H1 (cell line): Measurements from ENCODE around the gene OSCP1. TPM values are rescaled to one million over a fixed set of nuclear protein-coding genes. Genes with fewer than 3 reads are reported as not detected.
"Not testable (repeated sequence)": the region's sequence is repeated elsewhere in the genome, so short reads cannot be mapped to it uniquely, and the experiment has no call there.

Experiments used
- CTCF ChIA-PET: fragments of 300-600 bp; sonication (Branson Sonifier 250); formaldehyde crosslinking; loops from one replicate; lab custom pipeline; 2021; ENCODE audit not compliant: partially characterized antibody; lab: Charles Lee
- POLR2A ChIA-PET: fragments of 300-600 bp; sonication (Branson Sonifier 250); formaldehyde crosslinking; loops from one replicate; lab custom pipeline; 2021; ENCODE audit warnings: inconsistent platforms; ENCODE audit not compliant: partially characterized antibody; lab: Charles Lee
- DNase-seq, 2 experiments: peaks; one replicate each; pipeline versions ENCODE4 v3.0.0 to v3.0.0-alpha.2; 2010 to 2022; ENCODE audit warnings: low spot score in 2 of 2, low read depth in 1 of 2, mixed read lengths in 1 of 2
- FAIRE-seq: peaks from 2 replicates; lab custom pipeline; 2011; peaks lifted over from hg19 to GRCh38; lab: Jason Lieb, UNC
- H2AFZ ChIP-seq: 2 replicates; pipeline ENCODE4 v1.8.1; 2012; ENCODE audit warnings: low read length, inconsistent platforms
- H2AK5ac ChIP-seq: 2 replicates; pipeline ENCODE4 v1.6.1; 2013; ENCODE audit warnings: low read depth, low read length
- H2BK120ac ChIP-seq: replicated peaks from 2 replicates; pipeline ENCODE3; 2013; ENCODE audit warnings: low read depth, low read length, inconsistent platforms
- H2BK12ac ChIP-seq: 2 replicates; pipeline ENCODE4 v1.6.1; 2013; ENCODE audit warnings: low read depth, low read length
- H2BK15ac ChIP-seq: 2 replicates; pipeline ENCODE4 v1.6.1; 2013; ENCODE audit warnings: low read length
- H2BK20ac ChIP-seq: 2 replicates; pipeline ENCODE4 v1.6.1; 2013; ENCODE audit warnings: low read length
- H2BK5ac ChIP-seq: 2 replicates; pipeline ENCODE4 v1.6.1; 2013; ENCODE audit warnings: low read depth, low read length
- H3K14ac ChIP-seq: 2 replicates; pipeline ENCODE4 v1.6.1; 2013; ENCODE audit warnings: inconsistent platforms; ENCODE audit not compliant: insufficient read length
- H3K18ac ChIP-seq: 2 replicates; pipeline ENCODE4 v1.6.1; 2013; ENCODE audit warnings: low read length; ENCODE audit errors: extremely low read depth
- H3K23ac ChIP-seq: 2 replicates; pipeline ENCODE4 v1.6.1; 2013; ENCODE audit warnings: inconsistent platforms; ENCODE audit not compliant: insufficient read length
- H3K23me2 ChIP-seq: 2 replicates; pipeline ENCODE4 v1.6.1; 2013; ENCODE audit warnings: low read depth, low read length
- H3K27ac ChIP-seq: 2 replicates; pipeline ENCODE4 v1.6.1; 2011; ENCODE audit warnings: low read depth, low read length, inconsistent platforms
- H3K27me3 ChIP-seq, 4 experiments: replicated peaks in 1 of 4; 1 replicate in 1 of 4; 2 replicates in 3 of 4; pipeline versions ENCODE4 v1.6.1 to v1.8.1; 2011 to 2013; ENCODE audit warnings: low read length in 3 of 4, mild to moderate bottlenecking in 3 of 4, inconsistent platforms in 2 of 4, mixed read lengths in 2 of 4, moderate library complexity in 1 of 4; ENCODE audit not compliant: control insufficient read depth in 3 of 4, insufficient read depth in 3 of 4; ENCODE audit errors: extremely low read depth in 1 of 4
- H3K36me3 ChIP-seq, 4 experiments: 2 replicates each; pipeline versions ENCODE4 v1.6.1 to v1.8.1; 2011 to 2013; ENCODE audit warnings: mild to moderate bottlenecking in 4 of 4, low read length in 3 of 4, moderate library complexity in 2 of 4, control low read depth in 1 of 4, inconsistent platforms in 1 of 4; ENCODE audit not compliant: insufficient read depth in 4 of 4, control insufficient read depth in 2 of 4
- H3K4ac ChIP-seq: replicated peaks from 2 replicates; pipeline ENCODE3; 2013; ENCODE audit warnings: low read length, low read depth, mixed read lengths, inconsistent platforms; ENCODE audit not compliant: insufficient read length
- H3K4me1 ChIP-seq, 4 experiments: replicated peaks in 1 of 4; 1 replicate in 1 of 4; 2 replicates in 3 of 4; pipeline versions ENCODE4 v1.6.1 to v1.8.1; 2011 to 2013; ENCODE audit warnings: low read length in 3 of 4, inconsistent platforms in 2 of 4, mixed read lengths in 1 of 4; ENCODE audit not compliant: insufficient read depth in 4 of 4, control insufficient read depth in 3 of 4
- H3K4me2 ChIP-seq, 2 experiments: 2 replicates each; pipeline versions ENCODE4 v1.6.1 to v1.8.1; 2011 to 2013; ENCODE audit warnings: low read depth in 2 of 2, low read length in 2 of 2, control low read depth in 1 of 2, inconsistent platforms in 1 of 2, mild to moderate bottlenecking in 1 of 2; ENCODE audit not compliant: insufficient read depth in 1 of 2
- H3K4me3 ChIP-seq, 4 experiments: fragments of 200-600, 300-600 bp in 1 of 4; sonication (generic), shearing (Covaris generic), sonication (Bioruptor Twin) in 1 of 4; 2 replicates each; pipeline versions ENCODE4 v1.5.1 to v1.8.1; 2011 to 2016; ENCODE audit warnings: low read length in 4 of 4, low read depth in 3 of 4, control low read depth in 2 of 4, inconsistent platforms in 2 of 4, mild to moderate bottlenecking in 2 of 4, mixed read lengths in 1 of 4, moderate library complexity in 1 of 4; ENCODE audit not compliant: insufficient read depth in 2 of 4; ENCODE audit errors: extremely low read depth in 1 of 4
- H3K56ac ChIP-seq: replicated peaks from 2 replicates; pipeline ENCODE3; 2013; ENCODE audit warnings: low read depth, mild to moderate bottlenecking, mixed read lengths, low read length, inconsistent platforms; ENCODE audit not compliant: insufficient read length
- H3K79me1 ChIP-seq: 2 replicates; pipeline ENCODE4 v1.6.1; 2013; ENCODE audit warnings: low read depth, low read length, control low read depth
- H3K79me2 ChIP-seq, 2 experiments: 2 replicates each; pipeline versions ENCODE4 v1.6.1 to v1.8.1; 2012 to 2013; ENCODE audit warnings: low read length in 2 of 2, mild to moderate bottlenecking in 2 of 2, inconsistent platforms in 1 of 2; ENCODE audit not compliant: insufficient read depth in 2 of 2, control insufficient read depth in 1 of 2
- H3K9ac ChIP-seq, 4 experiments: replicated peaks in 1 of 4; 1 replicate in 1 of 4; 2 replicates in 3 of 4; pipeline versions ENCODE4 v1.6.1 to v1.8.1; 2011 to 2013; ENCODE audit warnings: low read depth in 3 of 4, low read length in 3 of 4, control low read depth in 2 of 4, mild to moderate bottlenecking in 2 of 4, moderate library complexity in 2 of 4, inconsistent platforms in 1 of 4; ENCODE audit errors: extremely low read depth in 1 of 4
- H3K9me3 ChIP-seq, 2 experiments: 2 replicates each; pipeline versions ENCODE4 v1.6.1 to v1.8.1; 2012 to 2013; ENCODE audit warnings: mild to moderate bottlenecking in 2 of 2, moderate library complexity in 2 of 2, control low read depth in 1 of 2, inconsistent platforms in 1 of 2, low read depth in 1 of 2, low read length in 1 of 2, mixed read lengths in 1 of 2; ENCODE audit not compliant: insufficient read depth in 2 of 2
- H4K20me1 ChIP-seq, 2 experiments: replicated peaks in 1 of 2; 2 replicates each; pipeline versions ENCODE3 to v1.8.1; 2011 to 2013; ENCODE audit warnings: inconsistent platforms in 2 of 2, low read length in 2 of 2, mild to moderate bottlenecking in 1 of 2; ENCODE audit not compliant: insufficient read depth in 2 of 2, control insufficient read depth in 1 of 2
- H4K5ac ChIP-seq: 2 replicates; pipeline ENCODE4 v1.6.1; 2013; ENCODE audit warnings: low read length, low read depth, mixed read lengths, inconsistent platforms; ENCODE audit not compliant: insufficient read length
- H4K8ac ChIP-seq: 2 replicates; pipeline ENCODE4 v1.8.0; 2013; ENCODE audit warnings: mild to moderate bottlenecking, moderate library complexity, low read length, inconsistent platforms; ENCODE audit not compliant: insufficient read depth; ENCODE audit errors: extremely low read depth
- H4K91ac ChIP-seq: replicated peaks from 2 replicates; pipeline ENCODE3; 2013; ENCODE audit warnings: low read length, mixed read lengths, inconsistent platforms; ENCODE audit not compliant: insufficient read length
- CBX5 ChIP-seq: fragments of 300-800, 300-1000 bp; sonication (generic); IDR thresholded peaks from 2 replicates; pipeline ENCODE4 v1.7.1; 2016; ENCODE audit warnings: antibody characterized with exemption, low read length, low read depth
- EGR1 ChIP-seq: IDR thresholded peaks from 2 replicates; pipeline ENCODE4 v1.6.1; 2011; ENCODE audit warnings: low read depth, low read length, borderline replicate concordance
- EZH2 ChIP-seq: fragments of 200-600 bp; sonication (generic); IDR thresholded peaks from 2 replicates; pipeline ENCODE4 v1.7.1; 2012; ENCODE audit warnings: low read depth, mild to moderate bottlenecking, moderate library complexity, low read length, inconsistent platforms; ENCODE audit not compliant: severe bottlenecking
- GTF2F1 ChIP-seq: IDR thresholded peaks from 2 replicates; pipeline ENCODE4 v1.6.1; 2012; ENCODE audit warnings: low read depth, low read length, improper control_type of control experiment, borderline replicate concordance
- JUND ChIP-seq: IDR thresholded peaks from 2 replicates; pipeline ENCODE4 v1.6.1; 2011; ENCODE audit warnings: mild to moderate bottlenecking, improper control_type of control experiment, low read length
- POU5F1 ChIP-seq: IDR thresholded peaks from 2 replicates; pipeline ENCODE4 v1.6.1; 2011; ENCODE audit warnings: low read depth, mild to moderate bottlenecking, low read length, moderate library complexity
- RAD21 ChIP-seq, 2 experiments: IDR thresholded peaks in 1 of 2; conservative IDR thresholded peaks in 1 of 2; 2 replicates each; pipeline ENCODE4 v1.6.1; 2011; ENCODE audit warnings: low read depth in 2 of 2, low read length in 2 of 2, improper control_type of control experiment in 1 of 2, inconsistent platforms in 1 of 2, mild to moderate bottlenecking in 1 of 2, moderate library complexity in 1 of 2
- SAP30 ChIP-seq: fragments of 300-600 bp; sonication (generic); IDR thresholded peaks from 2 replicates; pipeline ENCODE4 v1.7.1; 2012; ENCODE audit warnings: low read length, moderate library complexity, mild to moderate bottlenecking, inconsistent platforms; ENCODE audit not compliant: insufficient read depth, insufficient replicate concordance
- SIN3A ChIP-seq, 2 experiments: IDR thresholded peaks in 1 of 2; conservative IDR thresholded peaks in 1 of 2; 2 replicates each; pipeline ENCODE4 v1.6.1; 2011 to 2012; ENCODE audit warnings: low read length in 2 of 2, improper control_type of control experiment in 1 of 2, low read depth in 1 of 2, mild to moderate bottlenecking in 1 of 2
- WGBS, 2 experiments: shearing (Covaris generic) in 1 of 2; methylation state at CpG; one replicate each; pipeline versions ENCODE4 v1.1.6 to v1.1.7; 2013 to 2015; ENCODE audit warnings: low lambda C conversion rate in 2 of 2, mixed read lengths in 2 of 2, inconsistent platforms in 1 of 2, low coverage in 1 of 2, missing lambda C conversion rate in 1 of 2; ENCODE audit not compliant: insufficient replicate concordance in 2 of 2, insufficient coverage in 1 of 2, insufficient read length in 1 of 2; ENCODE audit errors: extremely low coverage in 1 of 2, missing lambda C conversion rate in 1 of 2; 5-methylcytosine and 5-hydroxymethylcytosine counted together
- polyA plus RNA-seq, 7 experiments: library from polyadenylated mRNA; depleted of rRNA in 3 of 7; stranded (reverse) in 5 of 7; unstranded in 2 of 7; fragments of >200 nt in 5 of 7; fragments of 200-250 nt in 2 of 7; gene quantifications; 1 replicate in 5 of 7; 2 replicates in 1 of 7; 4 replicates in 1 of 7; pipeline versions ENCODE4 v1.2.1 to v1.2.3, GENCODE V29; 2011 to 2013; ENCODE audit warnings: missing spikeins in 2 of 7, mixed read lengths in 2 of 7
- total RNA-seq: library from RNA; stranded (reverse); fragmentation: NEBNext Ultra II Directional; extraction: Animal tissue kit (Norgen Biotek cat#: 25700); gene quantifications from 2 replicates; pipeline ENCODE4 v1.2.1, GENCODE V29; 2021

Gene OSCP1
- total and polyA plus RNA-seq, 2 of the 8 experiments (the other 6 are each of a cell fraction or from before 2014, with no cell fraction given) = 1.8 to 3.3 TPM

GRCh38 chr1:36479505-36480051 lies 29.3 kb upstream of the OSCP1 start (continued):
- no peak for TF ChIP-seq SIN3A (conservative IDR thresholded peaks at IDR 0.05 in 1 of 2, IDR thresholded peaks at IDR 0.05 in 1 of 2; ENCODE audit: low read depth in 1 of 2, low read length in 2 of 2)
- TF ChIP-seq EGR1 = no peak
- no peak for TF ChIP-seq RAD21 (IDR thresholded peaks at IDR 0.05 in 1 of 2, conservative IDR thresholded peaks at IDR 0.05 in 1 of 2; ENCODE audit: low read depth in 2 of 2, low read length in 2 of 2)
- TF ChIP-seq GTF2F1 = no peak
- TF ChIP-seq POU5F1 = no peak
- no peak for TF ChIP-seq CBX5
- no peak for TF ChIP-seq JUND
- no peak for TF ChIP-seq SAP30
- TF ChIP-seq EZH2 = no peak

- not testable (repeated sequence) for H3K56ac ChIP-seq, H3K36me3 ChIP-seq, H3K9ac ChIP-seq, H2BK20ac ChIP-seq, H3K4me3 ChIP-seq, H3K4ac ChIP-seq, DNase-seq, H3K23me2 ChIP-seq, H3K4me1 ChIP-seq, H3K27ac ChIP-seq, FAIRE-seq, H3K9me3 ChIP-seq, H4K20me1 ChIP-seq, H2BK15ac ChIP-seq, H2AFZ ChIP-seq, H3K27me3 ChIP-seq, H3K18ac ChIP-seq, H2AK5ac ChIP-seq, H3K79me1 ChIP-seq, H2BK120ac ChIP-seq, H3K4me2 ChIP-seq, H2BK5ac ChIP-seq, H4K5ac ChIP-seq, H3K14ac ChIP-seq, H3K23ac ChIP-seq, H4K91ac ChIP-seq, H2BK12ac ChIP-seq, H3K79me2 ChIP-seq
- 0 out of 2 replicates have a peak overlapping the region, but pooled peaks have one; percentile 4 for H4K8ac ChIP-seq
- WGBS, 2 experiments = 76% methylated on average over 13 of the region's 13 CpGs; no CpG with 5 or more reads in 1 of the 2 experiments
- POLR2A ChIA-PET = interaction anchor here (2.8 kb wide), 1 partner anchor 13 kb away, joined by 11 read pairs; the partner anchor contains the start of gene MRPS15
- CTCF ChIA-PET = interaction anchor here (1.4 kb wide), 1 partner anchor 18 kb away, joined by 4 read pairs; no protein-coding TSS in a partner anchor
Measured at GRCh38 chr1:36477615-36478014, 27.4 kb upstream of the OSCP1 start.
